Measurements from ENCODE around the gene CYFIP2.

The CYFIP2 gene

DNA sequence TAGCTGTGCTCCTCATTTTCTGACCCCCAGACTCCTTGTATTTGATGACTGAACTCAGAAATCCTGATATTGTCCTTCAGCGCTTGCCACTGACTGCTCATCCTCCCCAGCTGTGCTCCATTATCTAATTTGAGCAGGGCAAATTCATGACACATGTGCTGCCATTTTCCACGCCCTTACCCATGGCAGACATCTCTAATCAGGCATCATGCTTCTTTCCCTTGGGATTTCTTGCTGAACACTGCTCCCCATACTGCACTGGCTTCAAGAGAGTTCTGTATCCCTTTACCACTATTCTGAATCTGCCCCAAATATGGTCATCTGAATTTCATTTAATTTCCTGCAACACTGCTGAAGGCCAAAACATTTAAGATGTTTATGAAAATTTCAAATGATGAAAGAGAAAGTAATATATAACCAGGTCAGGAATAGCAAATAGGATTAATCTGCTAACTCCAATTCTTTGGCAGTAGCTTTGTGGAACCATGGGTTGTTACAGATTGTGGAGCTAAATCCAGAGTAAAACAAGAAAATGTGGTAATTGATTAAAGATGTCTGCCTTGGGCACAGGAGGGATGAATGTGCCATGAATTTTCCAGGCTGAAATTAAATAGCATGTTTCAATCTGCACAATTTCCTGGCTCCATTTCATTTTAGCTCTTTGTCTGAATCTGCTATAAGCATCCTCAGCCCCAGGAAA, 93.6 kb downstream of the CYFIP2 start:
- no peak overlapping the region for H3K4me3 Mint-ChIP-seq
- TF ChIP-seq, protein P1, sequence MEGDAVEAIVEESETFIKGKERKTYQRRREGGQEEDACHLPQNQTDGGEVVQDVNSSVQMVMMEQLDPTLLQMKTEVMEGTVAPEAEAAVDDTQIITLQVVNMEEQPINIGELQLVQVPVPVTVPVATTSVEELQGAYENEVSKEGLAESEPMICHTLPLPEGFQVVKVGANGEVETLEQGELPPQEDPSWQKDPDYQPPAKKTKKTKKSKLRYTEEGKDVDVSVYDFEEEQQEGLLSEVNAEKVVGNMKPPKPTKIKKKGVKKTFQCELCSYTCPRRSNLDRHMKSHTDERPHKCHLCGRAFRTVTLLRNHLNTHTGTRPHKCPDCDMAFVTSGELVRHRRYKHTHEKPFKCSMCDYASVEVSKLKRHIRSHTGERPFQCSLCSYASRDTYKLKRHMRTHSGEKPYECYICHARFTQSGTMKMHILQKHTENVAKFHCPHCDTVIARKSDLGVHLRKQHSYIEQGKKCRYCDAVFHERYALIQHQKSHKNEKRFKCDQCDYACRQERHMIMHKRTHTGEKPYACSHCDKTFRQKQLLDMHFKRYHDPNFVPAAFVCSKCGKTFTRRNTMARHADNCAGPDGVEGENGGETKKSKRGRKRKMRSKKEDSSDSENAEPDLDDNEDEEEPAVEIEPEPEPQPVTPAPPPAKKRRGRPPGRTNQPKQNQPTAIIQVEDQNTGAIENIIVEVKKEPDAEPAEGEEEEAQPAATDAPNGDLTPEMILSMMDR (IDR thresholded peaks at IDR 0.05; ENCODE audit: unreplicated experiment in 3 of 3): no peak
- H3K27ac Mint-ChIP-seq: no peak overlapping the region
- peaks cover 9% of the 10 kb centered on the region for H3K4me1 Mint-ChIP-seq
- no peaks in the 10 kb centered on the region for H3K9me3 Mint-ChIP-seq
- H3K27me3 Mint-ChIP-seq (ENCODE audit: low read depth): no peaks in the 10 kb centered on the region
- H3K36me3 Mint-ChIP-seq (ENCODE audit: low read depth): peaks cover 14% of the 10 kb centered on the region

DNA sequence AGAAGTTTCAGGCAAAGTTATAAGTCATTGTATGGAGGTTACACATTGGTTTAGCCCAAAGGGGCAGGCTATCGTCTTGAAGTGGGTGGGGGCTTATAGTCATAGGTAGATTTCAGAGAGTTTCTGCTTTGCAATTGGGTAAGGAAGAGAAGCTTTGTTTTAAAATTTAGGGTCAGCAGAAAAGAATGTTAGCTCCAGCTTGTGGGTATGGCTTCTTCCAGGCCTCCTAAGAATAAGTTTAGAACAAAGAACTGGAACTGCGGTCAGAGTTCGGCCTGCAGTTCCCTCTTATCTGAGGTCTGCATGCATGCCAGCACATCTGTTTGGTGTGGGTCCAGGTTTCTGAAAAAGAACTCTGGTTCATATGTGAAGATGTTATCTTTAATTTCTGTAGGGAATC, 96.1 kb downstream of the CYFIP2 start:
- Mint-ChIP-seq H3K4me1 (peaks cover 15% of the 10 kb centered on the region), H3K4me3 (no peak overlapping the region), H3K36me3 (ENCODE audit: low read depth) (peaks cover 14% of the 10 kb centered on the region), H3K9me3 (no peaks in the 10 kb centered on the region), H3K27ac (peak overlapping the region in 1 of 3 experiments; percentile 72), H3K27me3 (ENCODE audit: low read depth) (no peaks in the 10 kb centered on the region)
- TF ChIP-seq, protein P1 (IDR thresholded peaks at IDR 0.05; ENCODE audit: unreplicated experiment in 3 of 3): no peak

DNA sequence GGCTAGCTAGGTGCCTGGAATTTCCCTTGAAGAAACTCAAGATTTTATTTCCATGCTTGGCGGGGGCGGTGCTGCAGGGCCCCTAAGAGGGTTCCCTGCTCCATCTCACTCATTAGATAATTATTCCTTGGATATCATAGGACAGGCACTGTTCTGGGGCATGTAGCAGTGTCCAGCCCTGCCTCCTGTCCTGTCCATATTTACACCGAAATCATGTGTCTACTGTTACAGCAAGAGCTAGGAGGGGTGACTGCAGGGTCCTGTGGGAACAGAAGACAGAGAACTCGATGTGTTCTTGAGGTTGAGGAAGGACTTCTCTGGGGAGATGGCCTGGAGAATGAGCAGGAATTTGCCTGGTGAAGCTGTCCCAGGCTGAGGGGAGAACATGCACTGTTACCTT, 96.6 kb downstream of the CYFIP2 start:
- Mint-ChIP-seq H3K4me3 (no peak overlapping the region), H3K27me3 (ENCODE audit: low read depth) (no peaks in the 10 kb centered on the region), H3K27ac (peak overlapping the region in 1 of 3 experiments; percentile 72), H3K9me3 (no peaks in the 10 kb centered on the region), H3K36me3 (ENCODE audit: low read depth) (peaks cover 14% of the 10 kb centered on the region), H3K4me1 (peaks cover 16% of the 10 kb centered on the region)
- TF ChIP-seq, protein P1 (IDR thresholded peaks at IDR 0.05; ENCODE audit: unreplicated experiment in 3 of 3): no peak

DNA sequence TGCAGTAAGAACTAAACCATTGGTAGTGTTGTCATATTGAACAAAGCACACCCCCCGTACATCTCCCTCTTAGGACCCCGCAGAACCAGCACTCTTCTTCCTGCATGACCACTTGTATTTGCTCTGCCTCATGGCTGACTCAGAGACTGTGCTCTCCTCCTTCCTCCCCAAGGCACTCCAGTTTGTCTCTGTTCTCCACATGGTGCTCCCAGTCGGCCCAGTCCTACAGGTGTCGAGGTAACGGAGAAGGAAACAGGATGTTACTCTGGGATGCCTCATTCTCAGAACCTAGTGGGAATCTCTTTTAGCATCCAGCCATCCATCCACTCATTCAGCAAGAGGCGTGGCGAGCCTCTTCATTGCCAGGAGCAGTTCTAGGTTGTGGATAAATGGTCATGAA, 97.1 kb downstream of the CYFIP2 start:
- Mint-ChIP-seq H3K4me1 (peaks cover 16% of the 10 kb centered on the region), H3K36me3 (ENCODE audit: low read depth) (peaks cover 14% of the 10 kb centered on the region), H3K9me3 (no peaks in the 10 kb centered on the region), H3K27me3 (ENCODE audit: low read depth) (no peaks in the 10 kb centered on the region), H3K4me3 (no peak overlapping the region), H3K27ac (no peak overlapping the region)
- TF ChIP-seq, protein P1 (IDR thresholded peaks at IDR 0.05; ENCODE audit: unreplicated experiment in 3 of 3): no peak

DNA sequence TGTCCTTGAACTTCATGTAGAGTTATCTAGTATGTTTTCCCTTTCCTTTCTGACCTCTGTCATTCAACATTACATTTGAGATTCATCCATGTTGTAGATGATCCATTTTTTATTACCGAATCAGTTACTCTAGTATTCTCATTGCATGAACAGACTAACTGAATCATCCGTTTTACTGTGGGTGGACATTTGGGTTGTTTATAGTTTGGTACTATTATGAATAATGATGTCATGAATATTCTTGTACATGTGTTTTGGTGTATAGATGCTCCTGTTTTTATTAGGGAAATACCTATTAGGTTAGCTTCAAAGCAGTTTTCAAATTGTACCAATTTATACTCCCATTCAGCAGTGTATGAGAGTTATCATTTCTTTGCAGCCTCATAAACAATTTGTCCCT, 99.8 kb downstream of the CYFIP2 start:
- TF ChIP-seq, protein P1 (IDR thresholded peaks at IDR 0.05; ENCODE audit: unreplicated experiment in 3 of 3): no peak
- Mint-ChIP-seq H3K4me3 (no peak overlapping the region), H3K27me3 (ENCODE audit: low read depth) (no peaks in the 10 kb centered on the region), H3K9me3 (no peaks in the 10 kb centered on the region), H3K4me1 (peaks cover 28% of the 10 kb centered on the region), H3K27ac (no peak overlapping the region), H3K36me3 (ENCODE audit: low read depth) (peaks cover 2% of the 10 kb centered on the region)
